PC-3 (cell line): ENCODE results near the gene TMPRSS13.

Source experiments
- EZH2 ChIP-seq: fragments of 300-600 bp; sonication (generic); IDR thresholded peaks from one replicate; pipeline ENCODE4 v1.6.1; 2017; ENCODE audit warnings: antibody characterized with exemption, mild to moderate bottlenecking, low read length; ENCODE audit not compliant: unreplicated experiment
- EZH2phosphoT487 ChIP-seq: fragments of 300-600 bp; sonication (generic); IDR thresholded peaks from 2 replicates; pipeline ENCODE4 v1.6.1; 2018; ENCODE audit warnings: mild to moderate bottlenecking, antibody characterized with exemption, low read length, borderline replicate concordance
- TF ChIP-seq, protein P1 (sequence below): fragments of 300-600 bp; sonication (generic); conservative IDR thresholded peaks from 2 replicates; pipeline ENCODE4 v1.5.1; 2017; ENCODE audit warnings: antibody characterized with exemption, low read depth, mild to moderate bottlenecking, low read length

- TF ChIP-seq, protein P1, sequence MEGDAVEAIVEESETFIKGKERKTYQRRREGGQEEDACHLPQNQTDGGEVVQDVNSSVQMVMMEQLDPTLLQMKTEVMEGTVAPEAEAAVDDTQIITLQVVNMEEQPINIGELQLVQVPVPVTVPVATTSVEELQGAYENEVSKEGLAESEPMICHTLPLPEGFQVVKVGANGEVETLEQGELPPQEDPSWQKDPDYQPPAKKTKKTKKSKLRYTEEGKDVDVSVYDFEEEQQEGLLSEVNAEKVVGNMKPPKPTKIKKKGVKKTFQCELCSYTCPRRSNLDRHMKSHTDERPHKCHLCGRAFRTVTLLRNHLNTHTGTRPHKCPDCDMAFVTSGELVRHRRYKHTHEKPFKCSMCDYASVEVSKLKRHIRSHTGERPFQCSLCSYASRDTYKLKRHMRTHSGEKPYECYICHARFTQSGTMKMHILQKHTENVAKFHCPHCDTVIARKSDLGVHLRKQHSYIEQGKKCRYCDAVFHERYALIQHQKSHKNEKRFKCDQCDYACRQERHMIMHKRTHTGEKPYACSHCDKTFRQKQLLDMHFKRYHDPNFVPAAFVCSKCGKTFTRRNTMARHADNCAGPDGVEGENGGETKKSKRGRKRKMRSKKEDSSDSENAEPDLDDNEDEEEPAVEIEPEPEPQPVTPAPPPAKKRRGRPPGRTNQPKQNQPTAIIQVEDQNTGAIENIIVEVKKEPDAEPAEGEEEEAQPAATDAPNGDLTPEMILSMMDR: no peak
- TF ChIP-seq EZH2phosphoT487: no peak
- TF ChIP-seq EZH2: no peak
Measured at GRCh38 chr11:117933475-117933874, 4.3 kb upstream of the TMPRSS13 start.
